Thoracic aorta (tissue), 2 donors: ENCODE data around the gene NHLRC2. TPM values are rescaled to one million over a fixed set of nuclear protein-coding genes. Genes with fewer than 3 reads are reported as not detected.

Source experiments
- ATAC-seq: fragments of 150-250 bp; one replicate; pipeline ENCODE4 v1.8.0; 2017; ENCODE audit warnings: low read depth; ENCODE audit not compliant: insufficient number of reproducible peaks, low FRiP score
- DNase-seq: peaks from one replicate; pipeline ENCODE4 v3.0.0-alpha.2; 2020; ENCODE audit warnings: low spot score
- H3K27ac ChIP-seq, 2 donors: fragments of 200-600 bp; sonication (generic); 1 replicate in 1 of 2; 2 replicates in 1 of 2; pipeline ENCODE4 v1.5.1; 2016; ENCODE audit warnings: mild to moderate bottlenecking in 2 of 2, moderate library complexity in 2 of 2
- H3K27me3 ChIP-seq: fragments of 200-600 bp; sonication (generic); replicated peaks from 2 replicates; pipeline ENCODE4 v1.6.0; 2016; ENCODE audit warnings: mild to moderate bottlenecking; ENCODE audit not compliant: insufficient read depth
- H3K36me3 ChIP-seq: fragments of 200-600 bp; sonication (generic); one replicate; pipeline ENCODE4 v1.5.1; 2016
- H3K4me1 ChIP-seq, 2 donors: fragments of 200-600 bp; sonication (generic); 1 replicate in 1 of 2; 2 replicates in 1 of 2; pipeline versions ENCODE4 v1.5.1 to v1.6.0; 2016; ENCODE audit warnings: low read depth in 2 of 2, mild to moderate bottlenecking in 1 of 2; ENCODE audit not compliant: control insufficient read depth in 1 of 2
- H3K4me3 ChIP-seq: fragments of 200-600 bp; sonication (generic); 2 replicates; pipeline ENCODE4 v1.5.1; 2016; ENCODE audit warnings: mild to moderate bottlenecking
- H3K9me3 ChIP-seq: fragments of 200-600 bp; sonication (generic); 2 replicates; pipeline ENCODE4 v1.5.1; 2016
- CTCF ChIP-seq: fragments of 200-600 bp; sonication (generic); IDR thresholded peaks from one replicate; pipeline ENCODE4 v1.5.1; 2019; ENCODE audit warnings: antibody characterized with exemption
- total RNA-seq, 2 donors: library from RNA; depleted of rRNA; stranded (reverse); fragments of >200 nt; gene quantifications; one replicate each; pipeline versions ENCODE4 v1.1.0 to v1.2.3, GENCODE V29; 2016

The NHLRC2 gene
- total RNA-seq, 2 donors from 2014 or later, result 21.9 to 56.5 TPM

- H3K27ac ChIP-seq, result no peak overlapping the region
- H3K9me3 ChIP-seq, result no peaks in the 10 kb centered on the region
- no peak for TF ChIP-seq CTCF
- H3K36me3 ChIP-seq, result peaks cover 23% of the 10 kb centered on the region
- H3K4me1 ChIP-seq, result no peaks in the 10 kb centered on the region
- no peak for ATAC-seq
- no peak for DNase-seq
- H3K4me3 ChIP-seq, result no peak overlapping the region
- H3K27me3 ChIP-seq, result no peaks in the 10 kb centered on the region
These were observed 51.3 kb downstream of the NHLRC2 start for GRCh38 chr10:113905756-113906155.

- H3K36me3 ChIP-seq, result peaks cover 23% of the 10 kb centered on the region
- ATAC-seq, result no peak
These were observed 52.7 kb downstream of the NHLRC2 start for GRCh38 chr10:113907166-113907565.

GRCh38 chr10:113908236-113908635 lies 53.8 kb downstream of the NHLRC2 start:
- Histone ChIP-seq H3K9me3 (no peaks in the 10 kb centered on the region), H3K4me3 (no peak overlapping the region), H3K27ac (no peak overlapping the region), H3K4me1 (no peaks in the 10 kb centered on the region), H3K36me3 (peaks cover 21% of the 10 kb centered on the region), H3K27me3 (no peaks in the 10 kb centered on the region)
- DNase-seq (no peak), ATAC-seq (no peak)
- no peak for TF ChIP-seq CTCF

More at GRCh38 chr10:113907166-113907565, 52.7 kb downstream of the NHLRC2 start:
- Histone ChIP-seq H3K27me3 (no peaks in the 10 kb centered on the region), H3K9me3 (no peaks in the 10 kb centered on the region), H3K27ac (no peak overlapping the region), H3K4me3 (no peak overlapping the region), H3K4me1 (no peaks in the 10 kb centered on the region)
- DNase-seq, result no peak
- no peak for TF ChIP-seq CTCF

- no peak for TF ChIP-seq CTCF
- no peaks in the 10 kb centered on the region for H3K4me1 ChIP-seq
- no peak for ATAC-seq
- H3K36me3 ChIP-seq, result peaks cover 10% of the 10 kb centered on the region
- H3K4me3 ChIP-seq, result no peak overlapping the region
- H3K9me3 ChIP-seq, result no peaks in the 10 kb centered on the region
- no peak overlapping the region for H3K27ac ChIP-seq
- no peaks in the 10 kb centered on the region for H3K27me3 ChIP-seq
- no peak for DNase-seq
These were observed 56.7 kb downstream of the NHLRC2 start for GRCh38 chr10:113911113-113911512.

GRCh38 chr10:113911839-113912238 lies 57.4 kb downstream of the NHLRC2 start:
- H3K9me3 ChIP-seq, result no peaks in the 10 kb centered on the region
- H3K4me3 ChIP-seq, result no peak overlapping the region
- TF ChIP-seq CTCF, result no peak
- ATAC-seq, result no peak
- H3K4me1 ChIP-seq, result no peaks in the 10 kb centered on the region
- H3K36me3 ChIP-seq, result peaks cover 10% of the 10 kb centered on the region
- no peaks in the 10 kb centered on the region for H3K27me3 ChIP-seq
- no peak for DNase-seq
- no peak overlapping the region for H3K27ac ChIP-seq
